ENCODE data around the gene SNTG2. TPM values are rescaled to one million over a fixed set of nuclear protein-coding genes. Genes with fewer than 3 reads are reported as not detected.

The SNTG2 gene
- total and polyA plus RNA-seq, 10 of the 15 experiments (the other 5 are each of a cell fraction or from before 2014, with no cell fraction given): not detected

DNA sequence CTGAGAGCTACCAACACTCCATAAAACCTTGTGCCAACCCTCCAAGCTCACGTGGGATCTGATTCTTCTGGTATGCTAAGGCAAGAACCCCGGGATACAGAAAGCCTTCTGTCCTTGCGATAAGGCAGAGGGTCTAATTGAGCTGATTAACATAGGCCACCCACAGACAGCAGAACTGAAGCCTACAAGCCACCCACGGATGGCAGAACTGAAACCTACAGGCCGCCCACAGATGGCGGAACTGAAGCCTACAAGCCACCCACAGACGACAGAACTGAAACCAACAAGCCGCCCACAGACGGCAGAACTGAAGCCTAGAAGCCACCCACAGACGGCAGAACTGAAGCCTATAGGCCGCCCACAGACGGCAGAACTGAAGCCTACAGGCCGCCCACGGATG, 216.3 kb downstream of the SNTG2 start:
- no peak overlapping the region for H2AFZ ChIP-seq (ENCODE audit: control insufficient read depth, low read depth, low read length)
- ChIA-PET CTCF (no interaction called here), RAD21 (ENCODE audit: unreplicated experiment) (no interaction called here), SMC1A (ENCODE audit: uncharacterized antibody, unreplicated experiment) (no interaction called here), POLR2A (no interaction called here)
- H3K9me3 ChIP-seq (replicated peaks; ENCODE audit: control insufficient read depth, insufficient read depth, low read length): no peaks in the 10 kb centered on the region; the same call in 1 of the 3 replicates
- no peak for ATAC-seq
- no peak for DNase-seq (ENCODE audit: low read depth, low spot score)
- 21% methylated on average over 14 of the region's 14 CpGs for WGBS (ENCODE audit: insufficient coverage, insufficient replicate concordance, low lambda C conversion rate, missing lambda C conversion rate)
- H3K79me2 ChIP-seq (ENCODE audit: control insufficient read depth, insufficient read depth, low read length): no peaks in the 10 kb centered on the region
- no peak overlapping the region for H3K4me3 ChIP-seq
- in situ Hi-C loops (cut with MboI) (no loop called here), intact Hi-C loops (cut with micrococcal nuclease; ENCODE audit: unreplicated experiment) (no loop called here)
- no peak for FAIRE-seq
- no peaks in the 10 kb centered on the region for H4K20me1 ChIP-seq (ENCODE audit: control insufficient read depth, insufficient read depth)
- no peaks in the 10 kb centered on the region for H3K4me1 ChIP-seq (ENCODE audit: control insufficient read depth, insufficient read depth, low read length)
- H3K27me3 ChIP-seq (replicated peaks in 1 of 2; ENCODE audit: control insufficient read depth in 2 of 2, insufficient read depth in 2 of 2, low read length in 1 of 2): no peaks in the 10 kb centered on the region
- H3K9ac ChIP-seq (ENCODE audit: control insufficient read depth, insufficient read depth, low read length): no peak overlapping the region
- H3K4me2 ChIP-seq (ENCODE audit: control insufficient read depth, insufficient read depth): no peak overlapping the region
- no peak overlapping the region for H3K27ac ChIP-seq (ENCODE audit: control insufficient read depth, insufficient read depth)
- no peaks in the 10 kb centered on the region for H3K36me3 ChIP-seq (ENCODE audit: control insufficient read depth in 2 of 2, insufficient read depth in 2 of 2, low read length in 1 of 2)
- BruUV-seq (replicated peaks): no TSS peak
- TF ChIP-seq KLF5 (IDR thresholded peaks at IDR 0.05; ENCODE audit: partially characterized antibody): no peak
- no peak for TF ChIP-seq NFYB (IDR thresholded peaks at IDR 0.05; ENCODE audit: insufficient read depth, low read depth, low read length)
- TF ChIP-seq, protein P1, sequence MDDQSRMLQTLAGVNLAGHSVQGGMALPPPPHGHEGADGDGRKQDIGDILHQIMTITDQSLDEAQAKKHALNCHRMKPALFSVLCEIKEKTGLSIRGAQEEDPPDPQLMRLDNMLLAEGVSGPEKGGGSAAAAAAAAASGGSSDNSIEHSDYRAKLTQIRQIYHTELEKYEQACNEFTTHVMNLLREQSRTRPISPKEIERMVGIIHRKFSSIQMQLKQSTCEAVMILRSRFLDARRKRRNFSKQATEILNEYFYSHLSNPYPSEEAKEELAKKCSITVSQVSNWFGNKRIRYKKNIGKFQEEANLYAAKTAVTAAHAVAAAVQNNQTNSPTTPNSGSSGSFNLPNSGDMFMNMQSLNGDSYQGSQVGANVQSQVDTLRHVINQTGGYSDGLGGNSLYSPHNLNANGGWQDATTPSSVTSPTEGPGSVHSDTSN (IDR thresholded peaks at IDR 0.05; ENCODE audit: insufficient replicate concordance, low read depth, low read length): no peak
- TF ChIP-seq RELA (IDR thresholded peaks at IDR 0.05; ENCODE audit: borderline replicate concordance, partially characterized antibody): no peak
- no peak for TF ChIP-seq SUZ12 (IDR thresholded peaks at IDR 0.05; ENCODE audit: unreplicated experiment)
- no peak for TF ChIP-seq SREBF2 (IDR thresholded peaks at IDR 0.05; ENCODE audit: low read length)
- no peak for TF ChIP-seq HCFC1 (IDR thresholded peaks at IDR 0.05; ENCODE audit: low read length)
- no peak for TF ChIP-seq SMARCA5 (IDR thresholded peaks at IDR 0.05)
- no peak for TF ChIP-seq HDAC2 (IDR thresholded peaks at IDR 0.05)
- TF ChIP-seq HDGF (IDR thresholded peaks at IDR 0.05): no peak
- TF ChIP-seq, protein P2, sequence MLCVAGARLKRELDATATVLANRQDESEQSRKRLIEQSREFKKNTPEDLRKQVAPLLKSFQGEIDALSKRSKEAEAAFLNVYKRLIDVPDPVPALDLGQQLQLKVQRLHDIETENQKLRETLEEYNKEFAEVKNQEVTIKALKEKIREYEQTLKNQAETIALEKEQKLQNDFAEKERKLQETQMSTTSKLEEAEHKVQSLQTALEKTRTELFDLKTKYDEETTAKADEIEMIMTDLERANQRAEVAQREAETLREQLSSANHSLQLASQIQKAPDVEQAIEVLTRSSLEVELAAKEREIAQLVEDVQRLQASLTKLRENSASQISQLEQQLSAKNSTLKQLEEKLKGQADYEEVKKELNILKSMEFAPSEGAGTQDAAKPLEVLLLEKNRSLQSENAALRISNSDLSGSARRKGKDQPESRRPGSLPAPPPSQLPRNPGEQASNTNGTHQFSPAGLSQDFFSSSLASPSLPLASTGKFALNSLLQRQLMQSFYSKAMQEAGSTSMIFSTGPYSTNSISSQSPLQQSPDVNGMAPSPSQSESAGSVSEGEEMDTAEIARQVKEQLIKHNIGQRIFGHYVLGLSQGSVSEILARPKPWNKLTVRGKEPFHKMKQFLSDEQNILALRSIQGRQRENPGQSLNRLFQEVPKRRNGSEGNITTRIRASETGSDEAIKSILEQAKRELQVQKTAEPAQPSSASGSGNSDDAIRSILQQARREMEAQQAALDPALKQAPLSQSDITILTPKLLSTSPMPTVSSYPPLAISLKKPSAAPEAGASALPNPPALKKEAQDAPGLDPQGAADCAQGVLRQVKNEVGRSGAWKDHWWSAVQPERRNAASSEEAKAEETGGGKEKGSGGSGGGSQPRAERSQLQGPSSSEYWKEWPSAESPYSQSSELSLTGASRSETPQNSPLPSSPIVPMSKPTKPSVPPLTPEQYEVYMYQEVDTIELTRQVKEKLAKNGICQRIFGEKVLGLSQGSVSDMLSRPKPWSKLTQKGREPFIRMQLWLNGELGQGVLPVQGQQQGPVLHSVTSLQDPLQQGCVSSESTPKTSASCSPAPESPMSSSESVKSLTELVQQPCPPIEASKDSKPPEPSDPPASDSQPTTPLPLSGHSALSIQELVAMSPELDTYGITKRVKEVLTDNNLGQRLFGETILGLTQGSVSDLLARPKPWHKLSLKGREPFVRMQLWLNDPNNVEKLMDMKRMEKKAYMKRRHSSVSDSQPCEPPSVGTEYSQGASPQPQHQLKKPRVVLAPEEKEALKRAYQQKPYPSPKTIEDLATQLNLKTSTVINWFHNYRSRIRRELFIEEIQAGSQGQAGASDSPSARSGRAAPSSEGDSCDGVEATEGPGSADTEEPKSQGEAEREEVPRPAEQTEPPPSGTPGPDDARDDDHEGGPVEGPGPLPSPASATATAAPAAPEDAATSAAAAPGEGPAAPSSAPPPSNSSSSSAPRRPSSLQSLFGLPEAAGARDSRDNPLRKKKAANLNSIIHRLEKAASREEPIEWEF (IDR thresholded peaks at IDR 0.05; ENCODE audit: insufficient replicate concordance, low read depth, low read length): no peak
- TF ChIP-seq, protein P3, sequence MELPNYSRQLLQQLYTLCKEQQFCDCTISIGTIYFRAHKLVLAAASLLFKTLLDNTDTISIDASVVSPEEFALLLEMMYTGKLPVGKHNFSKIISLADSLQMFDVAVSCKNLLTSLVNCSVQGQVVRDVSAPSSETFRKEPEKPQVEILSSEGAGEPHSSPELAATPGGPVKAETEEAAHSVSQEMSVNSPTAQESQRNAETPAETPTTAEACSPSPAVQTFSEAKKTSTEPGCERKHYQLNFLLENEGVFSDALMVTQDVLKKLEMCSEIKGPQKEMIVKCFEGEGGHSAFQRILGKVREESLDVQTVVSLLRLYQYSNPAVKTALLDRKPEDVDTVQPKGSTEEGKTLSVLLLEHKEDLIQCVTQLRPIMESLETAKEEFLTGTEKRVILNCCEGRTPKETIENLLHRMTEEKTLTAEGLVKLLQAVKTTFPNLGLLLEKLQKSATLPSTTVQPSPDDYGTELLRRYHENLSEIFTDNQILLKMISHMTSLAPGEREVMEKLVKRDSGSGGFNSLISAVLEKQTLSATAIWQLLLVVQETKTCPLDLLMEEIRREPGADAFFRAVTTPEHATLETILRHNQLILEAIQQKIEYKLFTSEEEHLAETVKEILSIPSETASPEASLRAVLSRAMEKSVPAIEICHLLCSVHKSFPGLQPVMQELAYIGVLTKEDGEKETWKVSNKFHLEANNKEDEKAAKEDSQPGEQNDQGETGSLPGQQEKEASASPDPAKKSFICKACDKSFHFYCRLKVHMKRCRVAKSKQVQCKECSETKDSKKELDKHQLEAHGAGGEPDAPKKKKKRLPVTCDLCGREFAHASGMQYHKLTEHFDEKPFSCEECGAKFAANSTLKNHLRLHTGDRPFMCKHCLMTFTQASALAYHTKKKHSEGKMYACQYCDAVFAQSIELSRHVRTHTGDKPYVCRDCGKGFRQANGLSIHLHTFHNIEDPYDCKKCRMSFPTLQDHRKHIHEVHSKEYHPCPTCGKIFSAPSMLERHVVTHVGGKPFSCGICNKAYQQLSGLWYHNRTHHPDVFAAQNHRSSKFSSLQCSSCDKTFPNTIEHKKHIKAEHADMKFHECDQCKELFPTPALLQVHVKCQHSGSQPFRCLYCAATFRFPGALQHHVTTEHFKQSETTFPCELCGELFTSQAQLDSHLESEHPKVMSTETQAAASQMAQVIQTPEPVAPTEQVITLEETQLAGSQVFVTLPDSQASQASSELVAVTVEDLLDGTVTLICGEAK (IDR thresholded peaks at IDR 0.05; ENCODE audit: borderline replicate concordance): no peak
- TF ChIP-seq TCF12 (IDR thresholded peaks at IDR 0.05; ENCODE audit: low read depth, low read length): no peak
